NCI-H2227 (cell line): ENCODE results near the gene SPATA6L.
A peak's percentile ranks its signal among the peaks of the same experiment; 100 is the strongest.
"Not testable (repeated sequence)": the region's sequence is repeated elsewhere in the genome, so short reads cannot be mapped to it uniquely, and the experiment has no call there.

Experiments
- DNase-seq: peaks from one replicate; lab custom pipeline; 2025; ENCODE audit not compliant: unreplicated experiment; lab: John Stamatoyannopoulos, UW

The SPATA6L gene

GRCh38 chr9:4678679-4679267 is 12.5 kb upstream of the SPATA6L start:
- DNase-seq: peak; percentile 73

- no peak for DNase-seq
These were observed 11.1 kb upstream of the SPATA6L start for GRCh38 chr9:4677392-4677791.

- no peak for DNase-seq
These were observed 8.5 kb upstream of the SPATA6L start for GRCh38 chr9:4674783-4675182.

GRCh38 chr9:4671737-4672136 is 5.5 kb upstream of the SPATA6L start:
- no peak for DNase-seq

DNA sequence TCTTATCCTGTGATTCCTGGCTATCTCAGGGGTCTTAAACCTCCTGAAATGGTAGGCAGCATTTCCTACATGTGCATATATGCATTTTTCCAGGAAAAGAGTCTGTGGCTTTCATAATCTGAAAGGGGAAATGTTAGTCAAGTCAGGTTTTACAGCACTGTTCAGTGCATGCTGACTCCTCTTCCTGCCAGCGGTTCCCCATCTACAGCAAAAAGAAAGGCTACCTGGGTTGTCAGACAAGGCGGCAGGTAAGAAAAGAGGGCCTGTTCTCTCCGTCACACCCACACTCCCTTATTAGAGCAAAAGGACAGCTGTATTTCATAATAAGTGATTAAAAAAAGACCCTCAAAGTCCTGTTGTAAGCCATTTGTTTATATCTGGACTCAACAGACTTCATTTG is 4.3 kb upstream of the SPATA6L start:
- DNase-seq: no peak

DNA sequence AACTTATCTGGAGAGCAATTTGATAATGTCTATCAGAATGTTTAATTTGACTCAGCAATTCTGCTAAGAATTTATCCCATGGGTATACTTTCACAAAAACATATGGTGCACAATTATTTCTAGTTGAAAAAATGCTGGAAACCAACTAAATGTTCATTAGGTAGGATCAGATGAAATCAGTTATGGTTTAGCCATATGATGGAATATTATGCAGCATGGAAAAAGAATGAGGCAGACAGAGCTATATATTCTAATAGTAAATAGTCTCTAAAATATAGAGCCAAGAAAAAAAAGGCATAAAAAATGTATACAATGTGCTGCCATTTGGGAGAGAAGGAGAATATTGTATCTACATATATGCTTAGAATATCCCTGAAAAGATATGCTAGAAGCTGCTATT is 3.6 kb upstream of the SPATA6L start:
- DNase-seq: no peak

GRCh38 chr9:4668604-4669003 is 2.3 kb upstream of the SPATA6L start:
- no peak for DNase-seq

DNA sequence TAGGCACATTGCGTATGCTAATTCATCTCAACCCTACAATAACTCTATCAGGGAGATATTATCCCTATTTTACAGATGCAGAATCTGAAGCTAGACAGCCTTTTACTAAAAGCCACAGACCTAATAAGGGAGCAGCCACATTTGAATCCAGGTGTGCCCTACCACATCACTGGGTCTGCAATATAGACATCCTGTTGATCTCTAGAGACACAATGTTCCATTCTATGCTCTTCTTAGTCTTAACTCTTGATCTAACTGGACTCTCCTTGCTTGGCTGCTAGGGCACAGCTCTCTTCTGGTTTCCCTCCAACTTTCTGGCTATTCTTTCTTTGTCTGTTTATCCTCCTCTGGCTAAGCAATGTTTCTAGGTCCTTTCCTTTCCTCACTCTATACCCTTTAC is 1.4 kb upstream of the SPATA6L start:
- no peak for DNase-seq

DNA sequence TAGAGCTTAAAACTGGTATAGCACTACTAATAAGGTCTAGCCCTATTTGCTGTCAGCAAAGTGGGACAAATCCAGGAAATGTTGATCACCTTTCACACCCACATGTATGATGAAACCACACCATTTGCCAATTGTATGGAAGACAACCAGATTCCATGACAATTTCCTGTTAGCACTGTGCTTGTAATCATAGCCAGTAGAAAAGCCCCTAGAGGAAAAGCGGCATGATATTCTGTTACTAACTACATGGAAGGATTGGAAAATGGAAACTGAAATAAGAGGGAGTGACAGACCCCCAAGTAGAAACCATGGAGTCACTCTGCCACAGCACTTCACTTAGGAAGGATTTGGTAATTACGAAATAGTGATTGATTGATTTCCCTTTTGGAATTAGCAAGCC is 923 bp downstream of the SPATA6L start:
- peak; percentile 14 for DNase-seq

- DNase-seq: no peak
These were observed 2.3 kb downstream of the SPATA6L start for GRCh38 chr9:4663956-4664355.

- peak; percentile 13 for DNase-seq
These were observed 3.1 kb downstream of the SPATA6L start for GRCh38 chr9:4662989-4663792.

DNA sequence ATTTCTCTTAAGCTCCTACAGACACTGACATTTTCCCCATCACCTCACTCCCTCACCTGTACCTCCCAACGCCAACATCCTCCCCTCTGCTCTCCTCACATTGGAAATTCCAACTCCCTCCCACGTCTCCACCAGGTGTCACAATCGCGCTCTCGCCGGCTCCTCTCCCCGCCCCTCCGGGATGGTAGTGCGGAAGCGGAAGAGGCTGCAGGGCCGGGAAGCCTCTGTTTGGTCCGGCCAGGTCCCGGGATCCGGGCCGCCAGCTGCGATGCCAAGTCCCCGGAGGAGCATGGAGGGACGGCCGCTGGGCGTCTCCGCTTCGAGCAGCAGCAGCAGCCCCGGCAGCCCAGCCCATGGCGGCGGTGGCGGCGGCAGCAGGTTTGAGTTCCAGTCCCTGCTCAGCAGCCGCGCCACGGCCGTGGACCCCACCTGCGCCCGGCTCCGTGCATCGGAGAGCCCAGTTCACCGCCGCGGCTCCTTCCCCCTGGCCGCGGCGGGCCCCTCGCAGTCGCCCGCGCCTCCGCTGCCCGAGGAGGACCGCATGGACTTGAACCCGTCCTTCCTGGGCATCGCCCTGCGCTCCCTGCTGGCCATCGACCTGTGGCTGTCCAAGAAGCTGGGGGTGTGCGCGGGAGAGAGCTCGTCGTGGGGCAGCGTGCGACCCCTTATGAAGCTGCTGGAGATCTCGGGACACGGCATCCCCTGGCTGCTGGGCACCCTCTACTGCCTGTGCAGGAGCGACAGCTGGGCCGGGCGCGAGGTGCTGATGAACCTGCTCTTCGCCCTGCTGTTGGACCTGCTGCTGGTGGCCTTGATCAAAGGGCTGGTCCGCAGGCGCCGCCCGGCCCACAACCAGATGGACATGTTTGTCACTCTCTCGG is 3.9 kb downstream of the SPATA6L start, which contains the start of gene PLPP6:
PLPP6 (plus strand) TSS at position 187 of the 881 bp plus-strand sequence; CDS start at position 269, 82 bp downstream.
- peak; percentile 91 for DNase-seq

DNA sequence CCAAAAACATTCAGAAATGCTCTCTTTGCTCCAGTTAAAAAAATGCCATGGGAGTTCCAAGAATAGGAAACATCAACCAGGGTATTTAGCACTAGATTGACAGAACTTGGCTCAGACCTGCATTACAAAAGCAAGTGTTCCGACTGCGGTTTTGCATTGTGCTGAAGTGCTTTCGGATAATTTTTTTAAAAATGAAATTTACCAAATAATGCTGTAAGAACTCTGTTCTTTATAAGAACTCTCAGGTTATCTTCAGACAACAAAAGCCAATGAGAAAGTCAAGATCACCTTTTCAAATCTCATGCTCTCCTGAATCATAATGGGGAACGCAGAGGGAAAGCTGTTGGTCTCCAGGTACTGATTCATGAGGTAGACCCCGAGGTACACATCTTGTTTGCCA is 4.7 kb downstream of the SPATA6L start:
- no peak for DNase-seq

GRCh38 chr9:4661165-4661564 is 5.1 kb downstream of the SPATA6L start:
- no peak for DNase-seq

GRCh38 chr9:4660665-4661064 is 5.6 kb downstream of the SPATA6L start:
- DNase-seq: not testable (repeated sequence)

DNA sequence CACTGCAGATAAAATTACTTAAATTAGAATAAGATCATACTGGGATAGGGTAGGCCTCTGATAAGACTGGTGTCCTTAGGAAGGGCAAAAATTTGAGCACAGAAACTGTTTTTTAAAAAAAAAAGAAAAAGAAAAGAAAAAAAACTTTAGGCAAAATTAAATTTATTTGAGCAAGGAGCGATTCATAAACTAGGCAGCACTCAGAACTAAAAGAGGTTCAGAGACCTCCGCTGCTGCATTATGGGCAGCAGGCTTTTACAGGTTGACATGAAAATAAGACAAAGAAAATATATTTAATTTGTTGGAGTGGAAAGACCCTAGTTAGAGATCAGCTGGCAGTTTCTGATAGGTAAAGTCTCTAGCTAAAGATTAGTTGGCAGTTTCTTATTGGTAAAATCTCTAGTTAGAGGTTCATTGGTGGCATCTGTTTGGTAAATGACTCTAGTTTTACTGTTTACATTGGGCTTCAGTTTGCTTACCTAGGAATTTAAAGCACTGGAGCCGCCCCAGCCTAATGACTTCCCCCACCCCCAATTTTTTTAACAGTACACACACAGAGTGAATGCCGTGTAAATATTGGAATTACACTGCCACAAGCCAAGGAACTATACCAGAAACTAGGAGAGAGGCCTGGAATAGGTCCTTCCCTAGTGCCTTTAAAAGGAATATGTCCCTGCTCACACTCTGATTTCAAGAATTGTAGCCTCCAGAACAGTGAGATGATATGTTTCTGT is 8.7 kb downstream of the SPATA6L start:
- no peak for DNase-seq

- no peak for DNase-seq
These were observed 9.7 kb downstream of the SPATA6L start for GRCh38 chr9:4656621-4657020.

DNA sequence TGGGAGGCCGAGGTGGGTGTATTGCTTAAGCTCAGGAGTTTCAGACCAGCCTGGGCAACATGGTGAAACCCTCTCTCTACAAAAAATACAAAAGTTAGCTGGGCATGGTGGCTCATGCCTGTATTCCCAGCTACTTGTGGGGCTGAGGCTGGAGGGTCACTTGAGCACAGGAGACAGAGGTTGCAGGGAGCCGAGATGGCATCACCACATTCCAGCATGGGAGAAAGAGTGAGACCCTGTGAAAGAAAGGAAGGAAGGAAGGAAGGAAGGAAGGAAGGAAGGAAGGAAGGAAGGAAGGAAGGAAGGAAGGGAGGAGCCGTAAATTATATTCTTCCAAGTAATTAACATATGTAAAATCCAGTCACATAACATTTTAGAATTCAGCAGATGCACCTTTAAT is 10.1 kb downstream of the SPATA6L start:
- not testable (repeated sequence) for DNase-seq

- no peak for DNase-seq
These were observed 11.7 kb downstream of the SPATA6L start for GRCh38 chr9:4654538-4654937.

- DNase-seq: no peak
These were observed 12.2 kb downstream of the SPATA6L start for GRCh38 chr9:4654084-4654483.

- no peak for DNase-seq
These were observed 23.9 kb downstream of the SPATA6L start for GRCh38 chr9:4642351-4642750.
